Duodenal mucosa (tissue), 2 donors: ENCODE measurements around the gene ARAP3.
"Not testable (repeated sequence)": the region's sequence is repeated elsewhere in the genome, so short reads cannot be mapped to it uniquely, and the experiment has no call there.

ENCODE experiments used
- H3K27ac ChIP-seq: one replicate; pipeline ENCODE4 v1.7.0; 2013; ENCODE audit warnings: low read depth, low read length
- H3K27me3 ChIP-seq, 2 donors: one replicate each; pipeline ENCODE4 v1.7.0; 2013; ENCODE audit warnings: low read length in 2 of 2, control low read depth in 1 of 2; ENCODE audit not compliant: insufficient read depth in 2 of 2, control insufficient read depth in 1 of 2
- H3K36me3 ChIP-seq, 2 donors: one replicate each; pipeline ENCODE4 v1.7.0; 2013; ENCODE audit warnings: low read length in 2 of 2, control low read depth in 1 of 2; ENCODE audit not compliant: insufficient read depth in 2 of 2, control insufficient read depth in 1 of 2
- H3K4me1 ChIP-seq, 2 donors: one replicate each; pipeline ENCODE4 v1.7.0; 2013; ENCODE audit warnings: low read length in 2 of 2, control low read depth in 1 of 2; ENCODE audit not compliant: insufficient read depth in 2 of 2, control insufficient read depth in 1 of 2
- H3K4me3 ChIP-seq, 2 donors: one replicate each; pipeline ENCODE4 v1.7.0; 2013; ENCODE audit warnings: low read length in 2 of 2, low read depth in 1 of 2
- H3K9ac ChIP-seq, 2 donors: one replicate each; pipeline ENCODE4 v1.7.0; 2013; ENCODE audit warnings: low read length in 2 of 2, low read depth in 1 of 2
- H3K9me3 ChIP-seq, 2 donors: one replicate each; pipeline ENCODE4 v1.7.0; 2013; ENCODE audit warnings: low read length in 2 of 2, control low read depth in 1 of 2; ENCODE audit not compliant: control insufficient read depth in 1 of 2

The ARAP3 gene, protein sequence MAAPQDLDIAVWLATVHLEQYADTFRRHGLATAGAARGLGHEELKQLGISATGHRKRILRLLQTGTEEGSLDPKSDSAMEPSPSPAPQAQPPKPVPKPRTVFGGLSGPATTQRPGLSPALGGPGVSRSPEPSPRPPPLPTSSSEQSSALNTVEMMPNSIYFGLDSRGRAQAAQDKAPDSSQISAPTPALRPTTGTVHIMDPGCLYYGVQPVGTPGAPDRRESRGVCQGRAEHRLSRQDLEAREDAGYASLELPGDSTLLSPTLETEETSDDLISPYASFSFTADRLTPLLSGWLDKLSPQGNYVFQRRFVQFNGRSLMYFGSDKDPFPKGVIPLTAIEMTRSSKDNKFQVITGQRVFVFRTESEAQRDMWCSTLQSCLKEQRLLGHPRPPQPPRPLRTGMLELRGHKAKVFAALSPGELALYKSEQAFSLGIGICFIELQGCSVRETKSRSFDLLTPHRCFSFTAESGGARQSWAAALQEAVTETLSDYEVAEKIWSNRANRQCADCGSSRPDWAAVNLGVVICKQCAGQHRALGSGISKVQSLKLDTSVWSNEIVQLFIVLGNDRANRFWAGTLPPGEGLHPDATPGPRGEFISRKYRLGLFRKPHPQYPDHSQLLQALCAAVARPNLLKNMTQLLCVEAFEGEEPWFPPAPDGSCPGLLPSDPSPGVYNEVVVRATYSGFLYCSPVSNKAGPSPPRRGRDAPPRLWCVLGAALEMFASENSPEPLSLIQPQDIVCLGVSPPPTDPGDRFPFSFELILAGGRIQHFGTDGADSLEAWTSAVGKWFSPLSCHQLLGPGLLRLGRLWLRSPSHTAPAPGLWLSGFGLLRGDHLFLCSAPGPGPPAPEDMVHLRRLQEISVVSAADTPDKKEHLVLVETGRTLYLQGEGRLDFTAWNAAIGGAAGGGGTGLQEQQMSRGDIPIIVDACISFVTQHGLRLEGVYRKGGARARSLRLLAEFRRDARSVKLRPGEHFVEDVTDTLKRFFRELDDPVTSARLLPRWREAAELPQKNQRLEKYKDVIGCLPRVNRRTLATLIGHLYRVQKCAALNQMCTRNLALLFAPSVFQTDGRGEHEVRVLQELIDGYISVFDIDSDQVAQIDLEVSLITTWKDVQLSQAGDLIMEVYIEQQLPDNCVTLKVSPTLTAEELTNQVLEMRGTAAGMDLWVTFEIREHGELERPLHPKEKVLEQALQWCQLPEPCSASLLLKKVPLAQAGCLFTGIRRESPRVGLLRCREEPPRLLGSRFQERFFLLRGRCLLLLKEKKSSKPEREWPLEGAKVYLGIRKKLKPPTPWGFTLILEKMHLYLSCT (N-terminal part only)

DNA sequence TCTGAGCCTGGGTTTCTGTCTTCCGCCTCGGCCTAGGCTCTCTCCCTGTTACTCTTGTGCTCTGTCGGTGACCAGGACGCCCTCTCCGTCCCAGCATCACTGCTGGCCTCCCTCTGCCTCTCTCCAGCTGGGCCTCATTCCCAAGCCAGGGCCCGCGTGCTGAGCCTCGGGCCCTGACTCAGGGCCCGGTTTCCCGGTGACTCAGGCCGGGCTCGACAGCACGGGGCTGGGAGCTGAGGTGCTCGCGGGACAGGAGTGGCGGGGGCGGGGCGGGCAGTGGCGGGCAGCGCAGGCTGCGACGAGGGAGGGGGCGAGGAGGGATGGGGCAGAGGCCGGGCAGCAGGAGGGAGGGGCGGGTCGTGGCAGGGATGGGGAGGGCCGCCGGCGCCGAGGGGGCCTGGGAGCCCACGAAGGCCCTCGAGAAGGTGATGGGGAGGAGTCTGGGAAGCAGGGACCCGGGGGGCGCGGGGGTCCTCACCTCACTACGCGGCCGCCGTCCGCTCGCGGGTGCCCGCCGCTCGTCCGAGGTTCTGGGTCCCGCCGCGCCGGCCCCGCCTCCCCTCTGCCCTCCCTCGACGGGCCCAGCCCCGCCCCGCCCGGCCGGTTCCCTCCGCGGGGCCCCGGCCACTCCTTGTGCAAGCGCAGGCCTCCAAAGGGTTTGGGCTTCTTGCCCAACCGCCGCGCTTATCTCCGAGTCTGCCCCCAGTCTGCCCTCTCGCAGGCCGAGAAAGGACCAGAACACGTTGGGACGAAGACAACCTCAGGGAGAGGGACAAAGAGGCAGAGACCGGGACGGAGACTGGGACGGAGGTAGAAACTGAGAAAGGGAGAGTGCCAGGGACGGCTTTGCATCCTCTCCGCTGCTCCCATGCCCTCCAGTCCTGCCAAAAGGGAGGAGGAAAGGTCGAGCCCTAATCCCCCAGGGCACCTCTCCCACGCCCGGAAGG, at the start of gene ARAP3:
TSS of gene ARAP3 (minus strand) at position 536 of the 947 bp plus-strand sequence. CDS start 1,744 bp downstream, outside the sequence.
- H3K27ac ChIP-seq, result no peak within 1 kb of the TSS
- H3K27me3 ChIP-seq, result peaks cover 3% of the 10 kb centered on the region in 2 donors
- peak within 1 kb of the TSS; percentile 66 to 67 for H3K4me3 ChIP-seq
- H3K9me3 ChIP-seq, result no peaks in the 10 kb centered on the region
- peaks cover 19 to 23% of the 10 kb centered on the region in 2 donors for H3K4me1 ChIP-seq
- peak within 1 kb of the TSS; percentile 62 to 69 for H3K9ac ChIP-seq
- H3K36me3 ChIP-seq, result no peaks in the 10 kb centered on the region

DNA sequence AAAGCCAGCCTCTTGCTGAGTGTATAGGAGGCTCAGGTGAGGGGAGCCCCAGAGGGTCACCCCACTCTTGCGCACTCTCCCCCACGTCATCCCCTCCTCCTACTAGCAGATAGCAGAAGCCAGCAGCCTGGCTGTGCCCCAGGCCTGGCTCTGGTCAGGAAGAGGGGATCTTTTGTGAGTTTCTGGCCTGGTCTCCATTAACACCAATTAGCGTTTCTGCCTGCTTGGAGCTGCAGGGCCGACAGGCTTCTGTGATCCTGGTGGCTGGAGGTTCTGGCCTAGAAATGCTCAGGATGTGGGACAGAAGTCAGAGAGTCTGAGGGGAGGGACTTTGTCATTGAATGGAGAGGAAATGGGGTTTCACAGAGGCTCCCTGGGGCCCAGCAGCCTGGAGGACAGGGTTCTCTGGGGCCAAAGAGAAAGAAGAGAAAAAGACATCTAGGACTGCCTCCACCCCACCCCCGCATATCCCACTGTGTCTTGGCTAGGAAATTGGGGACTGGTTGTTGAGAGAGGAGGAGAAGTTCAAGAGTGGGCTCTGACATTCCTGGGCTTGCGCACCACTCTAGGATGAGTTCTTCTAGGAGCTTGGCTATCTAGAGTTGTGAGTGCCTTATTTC, 47.5 kb upstream of the ARAP3 start:
- no peak overlapping the region for H3K27ac ChIP-seq
- no peak overlapping the region for H3K4me3 ChIP-seq
- H3K9ac ChIP-seq, result no peak overlapping the region
- no peaks in the 10 kb centered on the region for H3K4me1 ChIP-seq
- no peaks in the 10 kb centered on the region for H3K9me3 ChIP-seq
- H3K27me3 ChIP-seq, result no peaks in the 10 kb centered on the region
- no peaks in the 10 kb centered on the region for H3K36me3 ChIP-seq

DNA sequence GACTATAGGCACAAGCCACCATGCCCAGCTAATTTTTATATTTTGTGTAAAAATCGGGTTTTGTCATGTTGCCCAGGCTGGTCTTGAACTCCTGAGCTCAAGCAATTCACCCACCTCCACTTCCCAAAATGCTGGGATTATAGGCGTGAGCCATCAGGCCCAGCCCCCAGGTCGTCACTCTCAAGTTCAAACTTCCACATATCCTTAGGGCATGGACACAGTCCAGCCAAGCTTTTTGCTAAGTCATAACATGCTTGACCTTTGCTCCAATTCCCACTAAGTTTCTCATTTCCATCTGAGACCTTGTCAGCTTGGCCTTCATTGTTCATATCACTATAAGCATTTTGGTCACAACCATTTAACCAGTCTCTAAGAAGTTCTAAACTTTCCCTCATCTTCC, 43.9 kb upstream of the ARAP3 start:
- Histone ChIP-seq H3K27me3 (no peaks in the 10 kb centered on the region), H3K9me3 (no peaks in the 10 kb centered on the region), H3K9ac (no peak overlapping the region), H3K4me1 (no peaks in the 10 kb centered on the region), H3K36me3 (no peaks in the 10 kb centered on the region), H3K4me3 (no peak overlapping the region), H3K27ac (no peak overlapping the region)

DNA sequence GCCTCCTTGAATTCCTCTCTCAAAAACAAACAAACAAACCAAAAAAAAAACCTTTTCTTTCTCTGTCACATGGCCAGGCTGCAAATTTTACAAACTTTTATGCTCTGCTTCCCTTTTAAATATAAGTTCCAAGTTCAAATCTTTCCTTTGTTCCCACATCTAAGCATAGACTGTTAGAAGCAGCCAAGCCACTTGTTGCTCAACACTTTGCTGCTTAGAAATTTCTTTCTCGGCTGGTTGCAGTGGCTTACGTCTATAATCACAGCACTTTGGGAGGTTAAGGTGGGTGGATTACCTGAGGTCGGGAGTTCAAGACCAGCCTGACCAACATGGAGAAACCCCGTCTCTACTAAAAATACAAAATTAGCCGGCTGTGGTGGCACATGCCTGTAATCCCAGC, 43.1 kb upstream of the ARAP3 start:
- not testable (repeated sequence) for H3K9ac ChIP-seq, H3K36me3 ChIP-seq, H3K4me3 ChIP-seq, H3K27me3 ChIP-seq, H3K4me1 ChIP-seq, H3K27ac ChIP-seq, H3K9me3 ChIP-seq

DNA sequence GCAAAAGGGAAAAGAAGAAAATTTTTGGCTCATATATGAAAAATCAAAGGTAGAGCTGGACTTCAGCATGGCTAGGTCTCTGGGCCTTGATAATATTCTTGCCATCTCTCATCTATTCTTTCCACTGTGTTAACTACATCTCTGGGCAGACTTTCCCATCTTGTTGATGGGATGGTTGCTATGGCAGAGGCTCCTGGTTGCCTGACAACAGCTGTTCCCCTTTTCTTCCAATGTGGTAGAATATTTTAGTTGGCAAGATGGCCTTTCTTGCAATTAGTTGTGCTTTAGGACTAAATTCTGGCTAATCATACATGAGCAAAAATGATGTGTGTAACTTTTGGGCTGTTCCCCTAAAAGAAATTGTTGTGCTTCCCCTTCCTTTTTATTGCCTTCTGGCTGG, 40.2 kb upstream of the ARAP3 start:
- Histone ChIP-seq H3K36me3 (no peaks in the 10 kb centered on the region), H3K27me3 (no peaks in the 10 kb centered on the region), H3K27ac (no peak overlapping the region), H3K4me1 (no peaks in the 10 kb centered on the region), H3K9me3 (no peaks in the 10 kb centered on the region), H3K4me3 (no peak overlapping the region), H3K9ac (no peak overlapping the region)

DNA sequence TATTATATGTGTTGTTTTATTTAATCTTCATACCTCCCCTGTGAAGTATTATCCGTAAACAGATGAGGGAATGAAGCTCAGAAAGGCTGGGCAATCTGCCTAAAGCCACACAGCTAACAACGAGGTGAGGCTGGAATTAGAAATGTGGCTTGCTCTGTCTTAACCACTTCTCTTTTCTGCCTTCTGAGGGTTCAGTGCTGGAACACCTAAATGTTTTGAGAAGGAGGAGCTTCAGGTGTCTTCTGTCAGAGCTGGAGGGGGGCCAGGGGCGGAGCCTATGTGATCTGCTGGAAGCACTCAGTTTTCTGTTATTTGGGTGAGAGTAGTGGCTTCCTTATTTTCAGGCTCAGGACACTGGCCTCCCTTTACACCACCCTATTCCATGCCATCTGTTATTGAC, 35.0 kb upstream of the ARAP3 start:
- Histone ChIP-seq H3K9me3 (no peaks in the 10 kb centered on the region), H3K27me3 (no peaks in the 10 kb centered on the region), H3K4me1 (no peaks in the 10 kb centered on the region), H3K4me3 (no peak overlapping the region), H3K9ac (no peak overlapping the region), H3K36me3 (no peaks in the 10 kb centered on the region), H3K27ac (no peak overlapping the region)

DNA sequence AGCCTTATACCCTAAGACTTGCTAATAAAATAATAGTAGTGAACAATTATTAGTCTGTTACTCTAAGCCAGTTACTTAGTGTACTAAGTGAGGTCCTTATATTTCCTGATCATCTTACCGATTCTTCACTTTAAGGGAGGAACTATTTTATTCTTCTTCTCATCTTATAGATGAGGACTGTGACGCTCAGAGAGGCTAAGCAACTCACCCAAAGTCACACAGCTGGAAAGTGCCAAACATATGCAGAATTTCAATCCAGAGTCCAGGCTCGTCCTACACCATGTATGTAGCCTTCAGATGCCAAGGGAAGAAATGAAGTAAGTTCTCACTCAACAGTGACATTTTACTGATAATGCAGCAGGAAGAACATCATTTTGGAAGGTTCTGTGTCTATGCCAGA, 34.4 kb upstream of the ARAP3 start:
- Histone ChIP-seq H3K4me1 (no peaks in the 10 kb centered on the region), H3K36me3 (no peaks in the 10 kb centered on the region), H3K4me3 (no peak overlapping the region), H3K9me3 (no peaks in the 10 kb centered on the region), H3K27ac (no peak overlapping the region), H3K27me3 (no peaks in the 10 kb centered on the region), H3K9ac (no peak overlapping the region)

DNA sequence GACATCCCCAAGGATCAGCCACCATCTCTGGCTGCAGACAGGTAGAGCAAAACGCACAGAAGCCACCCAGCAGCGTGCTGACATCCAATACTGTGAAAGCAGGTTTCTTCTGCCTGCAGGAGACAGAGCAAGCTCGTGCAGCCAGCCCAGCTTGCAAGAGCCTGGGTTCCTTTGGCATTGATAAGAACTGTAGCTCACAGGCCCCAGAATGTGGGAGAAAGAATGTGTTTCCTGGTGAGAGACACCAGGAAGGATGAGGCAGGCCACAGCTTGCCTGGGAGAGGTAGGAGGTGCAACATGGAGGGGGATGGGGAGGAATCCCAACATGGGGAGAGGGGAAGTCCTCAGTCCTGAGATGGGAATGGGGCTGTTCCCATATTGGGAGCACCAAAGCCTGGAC, 34.0 kb upstream of the ARAP3 start:
- H3K9me3 ChIP-seq, result no peaks in the 10 kb centered on the region
- no peak overlapping the region for H3K9ac ChIP-seq
- no peaks in the 10 kb centered on the region for H3K27me3 ChIP-seq
- no peak overlapping the region for H3K27ac ChIP-seq
- H3K4me1 ChIP-seq, result no peaks in the 10 kb centered on the region
- no peaks in the 10 kb centered on the region for H3K36me3 ChIP-seq
- no peak overlapping the region for H3K4me3 ChIP-seq

DNA sequence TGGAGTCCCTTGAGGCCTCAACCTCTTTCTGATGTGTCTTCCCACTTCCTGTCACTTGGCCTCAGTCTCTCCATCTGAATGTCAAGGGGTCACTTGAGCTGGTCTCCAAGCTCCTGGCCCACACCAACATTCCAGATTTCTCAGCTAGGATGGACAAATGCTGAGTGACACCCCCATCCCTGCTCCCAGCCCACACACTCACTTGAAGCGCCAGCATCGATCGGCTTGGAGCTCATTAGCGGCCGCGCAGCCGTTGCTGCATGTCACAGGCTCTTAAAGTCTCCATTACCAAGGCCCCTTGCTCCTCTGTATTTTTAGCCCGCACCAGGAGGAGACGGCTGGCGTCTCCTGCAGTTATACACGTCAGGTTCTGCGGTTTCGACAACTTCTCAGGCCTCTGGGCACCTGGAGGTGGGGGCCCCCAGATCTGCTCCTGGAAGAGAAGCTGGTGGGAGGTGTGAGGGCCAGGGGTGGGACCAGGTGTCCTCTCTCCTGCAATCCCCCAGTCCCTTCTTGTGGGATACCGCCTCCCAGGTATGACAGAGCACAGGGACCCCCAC, 33.4 kb upstream of the ARAP3 start:
- H3K27me3 ChIP-seq, result no peaks in the 10 kb centered on the region
- no peak overlapping the region for H3K9ac ChIP-seq
- no peaks in the 10 kb centered on the region for H3K36me3 ChIP-seq
- no peak overlapping the region for H3K27ac ChIP-seq
- H3K9me3 ChIP-seq, result no peaks in the 10 kb centered on the region
- H3K4me3 ChIP-seq, result no peak overlapping the region
- H3K4me1 ChIP-seq, result no peaks in the 10 kb centered on the region
